HG02642 (cell line): ENCODE measurements around the gene LBH.

Source experiments
- ATAC-seq: cut with Tn5 transposase; IDR thresholded peaks from one replicate; pipeline ENCODE4 v1.9.1; 2021; ENCODE audit warnings: mild to moderate bottlenecking; ENCODE audit not compliant: unreplicated experiment, poor library complexity

LBH gene

DNA sequence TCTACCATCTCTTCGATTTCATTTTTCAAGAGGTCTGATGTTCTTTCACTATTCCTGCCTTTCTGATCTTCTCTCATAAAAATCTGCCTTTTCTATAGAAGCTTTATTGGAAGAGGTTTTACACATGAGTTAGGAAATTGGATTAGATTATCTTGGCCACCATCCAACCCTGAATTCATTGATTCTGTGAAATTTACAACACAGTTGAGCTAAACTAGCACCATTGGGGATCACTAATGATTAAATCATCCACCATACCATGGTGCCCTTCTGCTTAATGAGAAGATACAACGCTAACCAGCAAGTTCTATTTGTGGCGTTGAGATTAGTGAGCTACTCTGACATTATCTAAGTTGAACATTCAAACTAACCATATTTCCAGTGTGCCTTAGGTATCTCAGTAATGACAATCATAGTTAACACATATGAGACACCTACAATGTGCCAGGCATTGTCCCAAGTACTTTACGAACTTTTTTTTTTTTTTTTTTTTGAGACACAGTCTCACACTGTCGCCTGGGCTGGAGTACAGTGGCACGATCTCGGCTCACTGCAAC lies 17.3 kb upstream of the LBH start:
- ATAC-seq, result no peak

- no peak for ATAC-seq
Measured at GRCh38 chr2:30216157-30216556, 15.2 kb upstream of the LBH start.

GRCh38 chr2:30217644-30218337 lies 13.5 kb upstream of the LBH start:
- ATAC-seq, result no peak

- ATAC-seq, result no peak
Measured at GRCh38 chr2:30218338-30218713, 13.0 kb upstream of the LBH start.

DNA sequence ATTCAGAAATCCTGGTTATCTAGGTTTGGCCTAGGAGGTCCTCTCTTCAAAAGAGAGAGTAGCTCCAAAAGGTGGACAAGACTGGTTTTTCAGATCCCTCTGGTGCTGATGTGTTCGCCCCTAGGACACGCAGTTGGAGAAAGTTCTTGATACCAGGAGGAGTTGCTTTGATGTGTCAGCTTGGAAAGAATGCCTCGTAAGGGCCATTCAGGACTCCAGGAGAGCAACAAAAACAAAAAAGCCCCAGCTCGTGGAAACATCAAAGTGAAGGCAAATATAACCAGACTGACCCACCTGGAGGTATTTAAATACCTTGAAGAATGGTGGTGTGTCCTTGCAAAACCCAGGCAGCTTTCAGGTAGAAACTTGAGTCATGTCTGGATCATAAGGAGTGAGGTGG lies 12.5 kb upstream of the LBH start:
- no peak for ATAC-seq

- ATAC-seq, result no peak
Measured at GRCh38 chr2:30219886-30220875, 11.2 kb upstream of the LBH start.

DNA sequence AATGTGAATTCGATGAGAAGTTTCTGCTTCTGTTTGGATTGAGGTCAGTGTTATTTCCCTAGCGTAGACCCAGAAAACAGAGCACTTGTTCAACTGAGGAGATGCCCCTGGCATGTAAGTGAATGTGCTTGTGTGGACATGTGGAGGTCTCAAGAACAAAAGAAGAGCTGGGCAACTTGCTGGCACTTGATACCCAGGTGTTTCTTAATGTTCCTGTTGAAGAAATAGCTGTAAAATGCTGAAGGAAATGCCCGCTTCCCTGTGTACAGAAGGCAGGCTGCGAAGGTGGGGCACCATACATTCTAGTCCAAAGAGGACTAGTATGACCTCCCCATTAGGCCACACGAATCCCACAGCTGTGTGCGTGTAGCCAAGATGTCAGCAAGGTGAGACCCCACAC lies 9.8 kb upstream of the LBH start:
- ATAC-seq, result no peak

DNA sequence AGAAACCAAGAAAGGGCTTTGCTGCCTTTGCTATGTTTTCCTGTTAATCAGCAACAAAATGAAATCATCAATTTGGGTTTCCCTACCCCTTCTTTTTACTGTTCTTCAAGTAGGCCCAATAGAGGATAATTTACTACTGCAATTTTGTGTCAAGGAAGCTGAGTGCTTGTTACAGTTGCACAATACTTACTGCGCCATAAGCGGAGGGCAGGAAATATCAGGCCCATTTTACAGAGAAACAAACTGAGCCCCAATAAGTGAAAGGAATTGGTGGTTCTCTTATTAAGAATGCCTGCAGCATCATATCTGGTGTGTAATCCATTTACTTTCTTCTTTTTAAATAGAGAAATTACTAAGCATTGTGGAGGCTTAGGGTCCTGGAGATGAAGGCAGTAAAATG lies 9.3 kb upstream of the LBH start:
- no peak for ATAC-seq

DNA sequence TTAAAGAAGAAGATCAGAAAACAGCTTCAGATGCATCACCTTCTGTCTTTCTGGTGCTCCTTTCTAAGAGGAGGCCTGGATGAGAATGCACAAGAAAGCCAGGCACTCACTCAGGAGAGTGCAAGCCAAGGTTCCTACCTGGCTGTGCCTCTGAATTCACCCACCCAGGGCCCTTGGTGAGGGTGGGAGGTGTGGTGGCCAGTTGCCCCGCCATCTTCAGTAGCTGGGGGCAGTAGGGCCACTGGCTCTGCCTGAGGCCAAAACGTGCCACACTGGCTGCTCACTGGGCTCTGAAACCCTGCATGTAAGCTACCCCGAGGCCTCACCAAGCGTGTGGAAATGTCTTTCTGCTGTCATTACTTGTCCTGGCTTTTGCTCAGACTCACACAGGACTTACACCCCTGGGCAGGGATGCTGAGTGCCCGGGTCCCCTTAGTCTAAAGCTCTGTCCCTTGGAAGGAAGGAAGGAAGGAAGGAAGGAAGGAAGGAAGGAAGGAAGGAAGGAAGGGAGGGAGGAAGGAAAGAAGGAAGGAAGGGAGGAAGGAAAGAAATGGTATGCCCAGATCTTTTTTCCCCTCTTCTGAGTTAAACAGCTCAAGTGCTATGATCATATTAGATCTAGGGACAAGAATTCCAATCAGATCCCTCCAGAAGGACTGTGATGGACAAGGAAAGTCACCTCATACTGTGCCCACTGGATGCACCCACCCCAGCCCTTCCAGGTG lies 8.5 kb upstream of the LBH start:
- ATAC-seq, result no peak

- ATAC-seq, result peak; percentile 45
Measured at GRCh38 chr2:30223413-30223874, 7.9 kb upstream of the LBH start.

GRCh38 chr2:30224151-30224550 lies 7.2 kb upstream of the LBH start:
- no peak for ATAC-seq

GRCh38 chr2:30225131-30225762 lies 6.1 kb upstream of the LBH start:
- peak; percentile 58 for ATAC-seq

GRCh38 chr2:30226144-30227032 lies 4.9 kb upstream of the LBH start:
- no peak for ATAC-seq

DNA sequence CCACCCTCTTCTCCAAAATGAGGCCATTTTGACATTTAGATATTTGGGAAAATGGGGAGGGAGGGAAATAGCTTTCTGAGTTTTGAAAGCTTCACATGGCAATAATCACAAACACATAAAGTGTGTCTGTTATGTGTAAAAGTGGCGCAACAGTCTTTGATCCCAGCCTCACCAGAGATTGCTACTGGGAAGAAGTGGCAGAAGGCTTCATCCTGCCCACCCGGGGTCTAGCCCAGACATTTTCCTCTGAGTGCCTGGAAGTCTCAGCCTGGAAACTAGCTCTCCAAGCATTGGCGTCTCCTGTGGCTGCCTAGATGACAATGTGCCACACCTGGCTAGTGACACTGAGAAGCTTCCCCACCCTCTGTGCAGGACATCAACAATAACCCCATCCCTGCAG lies 1.7 kb upstream of the LBH start:
- ATAC-seq, result no peak

- no peak for ATAC-seq
Measured at GRCh38 chr2:30230497-30231211, 680 bp upstream of the LBH start.

GRCh38 chr2:30231996-30232800 lies 864 bp downstream of the LBH start:
- ATAC-seq, result peak; percentile 41

- no peak for ATAC-seq
Measured at GRCh38 chr2:30232801-30233130, 1.4 kb downstream of the LBH start.
